Transverse colon (tissue), 4 donors: ENCODE data around the gene GGT5. TPM values are rescaled to one million over a fixed set of nuclear protein-coding genes. Genes with fewer than 3 reads are reported as not detected.
"Not testable (repeated sequence)": the region's sequence is repeated elsewhere in the genome, so short reads cannot be mapped to it uniquely, and the experiment has no call there.

ENCODE experiments used
- DNase-seq: peaks from one replicate; pipeline ENCODE4 v3.0.0-alpha.2; 2019
- H3K27ac ChIP-seq, 4 donors: fragments of 200-600 bp; sonication (generic); 2 replicates each; pipeline ENCODE4 v1.5.1; 2016 to 2018; ENCODE audit warnings: inconsistent platforms in 4 of 4
- H3K27me3 ChIP-seq: fragments of 200-600 bp; sonication (generic); 2 replicates; pipeline ENCODE4 v1.5.1; 2017; ENCODE audit warnings: inconsistent platforms
- H3K36me3 ChIP-seq, 4 donors: fragments of 200-600 bp; sonication (generic); 2 replicates each; pipeline ENCODE4 v1.5.1; 2017 to 2019; ENCODE audit warnings: inconsistent platforms in 4 of 4
- H3K4me1 ChIP-seq, 4 donors: fragments of 200-600 bp; sonication (generic); 2 replicates each; pipeline ENCODE4 v1.5.1; 2017 to 2020; ENCODE audit warnings: inconsistent platforms in 4 of 4
- H3K4me3 ChIP-seq, 4 donors: fragments of 200-600 bp; sonication (generic); 1 replicate in 1 of 4; 2 replicates in 3 of 4; pipeline versions ENCODE4 v1.5.1 to v1.6.1; 2017 to 2019; ENCODE audit warnings: inconsistent platforms in 4 of 4
- H3K9me3 ChIP-seq, 2 donors: fragments of 200-600 bp; sonication (generic); 2 replicates each; pipeline ENCODE4 v1.5.1; 2017 to 2019; ENCODE audit warnings: inconsistent platforms in 2 of 2
- CTCF ChIP-seq, 5 experiments: fragments of 200-600 bp in 3 of 5; fragments of 450-650 bp in 2 of 5; sonication (generic) in 3 of 5; IDR thresholded peaks; 1 replicate in 2 of 5; 2 replicates in 3 of 5; pipeline ENCODE4 v1.5.1; 2016 to 2017; ENCODE audit warnings: antibody characterized with exemption in 5 of 5, inconsistent platforms in 3 of 5, mild to moderate bottlenecking in 2 of 5, moderate library complexity in 1 of 5
- WGBS, 2 donors: methylation state at CpG; one replicate each; pipeline ENCODE4 v1.1.5; 2018; ENCODE audit warnings: low coverage in 1 of 2; 5-methylcytosine and 5-hydroxymethylcytosine counted together
- in situ Hi-C, 4 donors: fragments of 200-750 bp; cut with MboI; loops; one replicate each; pipeline versions ENCODE4 v1.15.0 to v1.15.1; 2017; ENCODE audit warnings: low sequenced_read_pairs in 3 of 4, low pct_ligation_motif_present in 1 of 4, low pct_unique_long_range_greater_than_20kb in 1 of 4
- intact Hi-C: fragments of 100-400 bp; cut with DNase I; formaldehyde crosslinking; loops from one replicate; pipeline ENCODE4 v1.15.1; 2023; ENCODE audit warnings: low total_unique reads
- total RNA-seq, 4 donors: library from RNA; depleted of rRNA; stranded (reverse); fragments of >200 nt; gene quantifications; one replicate each; pipeline ENCODE4 v1.1.0, GENCODE V29; 2016

The GGT5 gene
- total RNA-seq, 4 donors from 2014 or later = 4.1 to 15.4 (median 9.1) TPM

- WGBS, 2 donors = 10% methylated on average over 7 of the region's 10 CpGs; no CpG with 5 or more reads in 1 of the 2 donors
- H3K9me3 ChIP-seq, in situ Hi-C loops: not testable (repeated sequence)
Measured at GRCh38 chr22:24259459-24259858, 14.6 kb upstream of the GGT5 start.

GRCh38 chr22:24256736-24257135 lies 11.9 kb upstream of the GGT5 start:
- H3K27me3 ChIP-seq, DNase-seq, H3K4me1 ChIP-seq, intact Hi-C loops, H3K4me3 ChIP-seq, H3K9me3 ChIP-seq, H3K36me3 ChIP-seq, in situ Hi-C loops, H3K27ac ChIP-seq: not testable (repeated sequence)
- WGBS, 2 donors = no CpG with 5 or more reads among the region's 7 CpGs

More at GRCh38 chr22:24259459-24259858, 14.6 kb upstream of the GGT5 start:
- H3K27me3 ChIP-seq, H3K36me3 ChIP-seq, H3K4me3 ChIP-seq, H3K4me1 ChIP-seq, intact Hi-C loops: not testable (repeated sequence)
- H3K27ac ChIP-seq = peak overlapping the region in 1 of 4 donors; percentile 41
- peak; percentile 87 for DNase-seq
- TF ChIP-seq CTCF (IDR thresholded peaks at IDR 0.05) = peak; percentile 28 to 69 (median 50)

- DNase-seq, H3K9me3 ChIP-seq, H3K27me3 ChIP-seq, H3K36me3 ChIP-seq, in situ Hi-C loops, H3K4me1 ChIP-seq, H3K4me3 ChIP-seq, intact Hi-C loops, H3K27ac ChIP-seq: not testable (repeated sequence)
- 86% methylated on average over 2 of the region's 13 CpGs; no CpG with 5 or more reads in 1 of the 2 donors for WGBS, 2 donors
Measured at GRCh38 chr22:24256136-24256535, 11.3 kb upstream of the GGT5 start.

GRCh38 chr22:24253126-24253525 lies 8.2 kb upstream of the GGT5 start:
- H3K27ac ChIP-seq, intact Hi-C loops, DNase-seq, H3K27me3 ChIP-seq, H3K4me1 ChIP-seq, H3K36me3 ChIP-seq, in situ Hi-C loops, H3K4me3 ChIP-seq, H3K9me3 ChIP-seq: not testable (repeated sequence)
- WGBS, 2 donors = 87 to 98% methylated on average over 4 to 8 of the region's 12 CpGs

- H3K27me3 ChIP-seq, H3K36me3 ChIP-seq, DNase-seq, in situ Hi-C loops, H3K4me3 ChIP-seq, H3K9me3 ChIP-seq, intact Hi-C loops, H3K27ac ChIP-seq, H3K4me1 ChIP-seq: not testable (repeated sequence)
- WGBS, 2 donors = 89% methylated on average over 7 of the region's 28 CpGs; no CpG with 5 or more reads in 1 of the 2 donors
Measured at GRCh38 chr22:24251286-24251685, 6.4 kb upstream of the GGT5 start.

- intact Hi-C loops = loop anchor here (5.0 kb wide), 2 partner anchors 42 to 57 kb away; no protein-coding TSS in a partner anchor
- in situ Hi-C loops = not testable (repeated sequence)
Measured at GRCh38 chr22:24249413-24249812, 4.5 kb upstream of the GGT5 start.

GRCh38 chr22:24248611-24249010 lies 3.7 kb upstream of the GGT5 start:
- in situ Hi-C loops, H3K27ac ChIP-seq, H3K4me3 ChIP-seq, H3K9me3 ChIP-seq, DNase-seq, H3K36me3 ChIP-seq, H3K27me3 ChIP-seq: not testable (repeated sequence)
- intact Hi-C loops = loop anchor here (5.0 kb wide), 2 partner anchors 41 to 56 kb away; no protein-coding TSS in a partner anchor
- 99% methylated on average over 10 of the region's 15 CpGs; no CpG with 5 or more reads in 1 of the 2 donors for WGBS, 2 donors
- peaks cover 6 to 11% (median 8%) of the 10 kb centered on the region in 4 donors for H3K4me1 ChIP-seq

More at GRCh38 chr22:24249413-24249812, 4.5 kb upstream of the GGT5 start:
- H3K4me1 ChIP-seq = peaks cover 6 to 11% (median 8%) of the 10 kb centered on the region in 4 donors
- H3K4me3 ChIP-seq, H3K27ac ChIP-seq, DNase-seq, H3K9me3 ChIP-seq, H3K36me3 ChIP-seq, H3K27me3 ChIP-seq: not testable (repeated sequence)
- WGBS, 2 donors = no CpG with 5 or more reads among the region's 8 CpGs
